HUES48 (cell line): Measurements from ENCODE around the gene FAM193A.
"Not testable (repeated sequence)": the region's sequence is repeated elsewhere in the genome, so short reads cannot be mapped to it uniquely, and the experiment has no call there.

Experiments used
- H3K27ac ChIP-seq: one replicate; pipeline ENCODE4 v1.7.0; 2013; ENCODE audit warnings: low read depth, low read length, inconsistent platforms
- H3K27me3 ChIP-seq: 2 replicates; pipeline ENCODE4 v1.6.1; 2013; ENCODE audit warnings: mild to moderate bottlenecking, low read length; ENCODE audit not compliant: control insufficient read depth, insufficient read depth
- H3K36me3 ChIP-seq: 2 replicates; pipeline ENCODE4 v1.6.1; 2013; ENCODE audit warnings: low read length; ENCODE audit not compliant: control insufficient read depth, insufficient read depth
- H3K4me1 ChIP-seq: 2 replicates; pipeline ENCODE4 v1.6.1; 2013; ENCODE audit warnings: mild to moderate bottlenecking, low read length; ENCODE audit not compliant: control insufficient read depth, insufficient read depth
- H3K4me3 ChIP-seq: 2 replicates; pipeline ENCODE4 v1.5.1; 2013; ENCODE audit warnings: mild to moderate bottlenecking, low read depth, low read length
- H3K9ac ChIP-seq: 2 replicates; pipeline ENCODE4 v1.6.1; 2013; ENCODE audit warnings: mild to moderate bottlenecking, low read depth, low read length, moderate library complexity
- H3K9me3 ChIP-seq: 2 replicates; pipeline ENCODE4 v1.6.1; 2013; ENCODE audit warnings: low read length; ENCODE audit not compliant: control insufficient read depth, insufficient read depth

FAM193A gene

DNA sequence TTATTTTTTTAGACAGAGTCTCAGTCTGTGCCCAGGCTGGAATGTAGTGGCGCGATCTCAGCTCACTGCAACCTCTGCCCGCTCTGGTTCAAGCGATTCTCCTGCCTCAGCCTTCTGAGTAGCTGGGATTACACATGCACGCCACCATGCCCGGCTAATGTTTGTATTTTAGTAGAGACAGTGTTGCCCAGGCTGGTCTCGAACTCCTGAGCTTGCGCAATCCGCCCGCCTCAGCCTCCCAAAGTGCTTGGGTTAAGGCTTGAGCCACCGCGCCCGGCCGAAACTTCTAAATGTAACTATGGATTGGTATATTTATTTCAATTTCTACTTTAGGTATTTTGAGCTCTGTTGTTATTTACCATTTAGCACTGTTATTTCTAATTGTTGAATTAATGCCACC, 79.4 kb downstream of the FAM193A start:
- no peak overlapping the region for H3K4me3 ChIP-seq
- no peaks in the 10 kb centered on the region for H3K27me3 ChIP-seq
- H3K9me3 ChIP-seq: no peaks in the 10 kb centered on the region
- peaks cover 20% of the 10 kb centered on the region for H3K4me1 ChIP-seq
- no peaks in the 10 kb centered on the region for H3K36me3 ChIP-seq
- H3K27ac ChIP-seq: no peak overlapping the region
- no peak overlapping the region for H3K9ac ChIP-seq

DNA sequence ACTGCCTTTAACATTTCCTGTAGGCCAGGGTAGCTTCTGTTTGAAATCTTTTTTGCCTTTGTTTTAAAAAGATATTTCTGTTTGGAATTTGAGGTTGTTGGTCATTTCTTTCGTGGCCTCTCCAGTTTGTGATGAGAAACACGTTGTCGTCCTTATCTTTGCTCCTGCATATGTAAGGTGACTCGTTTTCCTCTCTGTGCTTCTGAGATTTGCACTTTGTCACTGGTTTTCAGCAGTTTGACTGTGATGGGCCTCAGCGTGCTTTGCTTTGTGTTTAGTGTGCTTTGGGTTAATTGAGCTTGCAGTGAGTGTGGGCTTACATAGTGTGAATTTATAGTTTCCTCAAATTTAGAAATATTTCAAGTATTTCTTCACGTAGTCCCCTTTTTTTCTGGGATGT, 81.5 kb downstream of the FAM193A start:
- Histone ChIP-seq H3K4me1 (peaks cover 34% of the 10 kb centered on the region), H3K36me3 (no peaks in the 10 kb centered on the region), H3K27ac (peak overlapping the region; percentile 6), H3K9ac (no peak overlapping the region), H3K27me3 (no peaks in the 10 kb centered on the region), H3K4me3 (no peak overlapping the region), H3K9me3 (no peaks in the 10 kb centered on the region)

DNA sequence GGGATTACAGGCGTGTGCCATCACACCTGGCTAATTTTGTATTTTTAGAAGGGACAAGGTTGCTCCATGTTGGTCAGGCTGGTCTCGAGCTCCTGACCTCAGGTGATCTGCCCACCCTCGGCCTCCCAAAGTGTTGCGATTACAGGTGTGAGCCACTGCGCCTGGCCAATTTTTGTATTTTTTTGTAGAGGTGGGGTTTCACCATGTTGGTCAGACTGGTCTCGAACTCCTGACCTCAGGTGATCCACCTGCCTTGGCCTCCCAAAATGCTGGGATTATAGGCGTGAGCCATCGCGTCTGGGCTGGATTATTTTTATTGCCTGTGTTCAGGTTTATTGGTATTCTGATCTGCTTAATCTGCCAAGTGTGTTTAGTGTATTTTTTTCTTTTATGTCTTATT, 82.3 kb downstream of the FAM193A start:
- H3K9me3 ChIP-seq, H3K27me3 ChIP-seq, H3K27ac ChIP-seq, H3K9ac ChIP-seq, H3K4me3 ChIP-seq, H3K36me3 ChIP-seq: not testable (repeated sequence)
- peaks cover 35% of the 10 kb centered on the region for H3K4me1 ChIP-seq

DNA sequence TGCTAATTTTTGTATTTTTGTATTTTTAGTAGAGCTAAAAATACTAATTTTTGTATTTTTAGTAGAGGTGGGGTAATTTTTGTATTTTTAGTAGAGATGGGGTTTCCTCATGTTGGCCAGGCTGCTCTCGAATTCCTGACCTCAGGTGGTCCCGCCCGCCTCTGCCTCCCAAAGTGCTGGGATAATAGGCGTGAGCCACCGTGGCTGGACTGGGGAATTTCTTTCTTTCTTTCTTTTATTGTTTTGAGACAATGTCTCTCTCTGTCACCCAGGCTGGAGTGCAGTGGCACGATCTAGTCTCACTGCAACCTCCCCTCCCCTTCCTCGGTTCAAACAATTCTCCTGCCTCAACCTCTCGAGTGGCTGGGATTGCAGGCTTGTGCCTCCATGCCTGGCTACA, 83.0 kb downstream of the FAM193A start:
- no peaks in the 10 kb centered on the region for H3K27me3 ChIP-seq
- H3K9me3 ChIP-seq: no peaks in the 10 kb centered on the region
- H3K27ac ChIP-seq: peak overlapping the region; percentile 50
- H3K9ac ChIP-seq: no peak overlapping the region
- no peak overlapping the region for H3K4me3 ChIP-seq
- H3K36me3 ChIP-seq: no peaks in the 10 kb centered on the region
- peaks cover 35% of the 10 kb centered on the region for H3K4me1 ChIP-seq

DNA sequence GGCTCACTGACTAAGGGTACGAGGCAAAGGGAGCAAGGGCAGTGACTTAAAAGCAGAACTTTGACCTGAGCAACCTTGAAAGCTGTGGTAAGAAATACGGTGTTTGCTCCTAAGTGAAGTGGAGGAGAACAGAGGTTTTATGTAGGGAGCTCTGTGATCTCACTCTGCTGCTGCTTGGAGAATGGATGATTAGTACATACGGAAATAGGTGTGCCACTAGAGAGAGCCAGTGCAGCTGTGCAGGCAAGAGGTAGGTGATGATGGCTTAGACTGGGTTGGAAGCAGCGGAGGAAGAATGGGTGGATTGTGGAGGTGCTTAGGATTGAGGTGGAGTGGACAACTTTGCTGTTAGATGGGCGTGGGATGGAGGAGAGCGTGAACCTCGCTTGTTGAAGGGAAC, 85.0 kb downstream of the FAM193A start:
- no peak overlapping the region for H3K27ac ChIP-seq
- H3K27me3 ChIP-seq: no peaks in the 10 kb centered on the region

DNA sequence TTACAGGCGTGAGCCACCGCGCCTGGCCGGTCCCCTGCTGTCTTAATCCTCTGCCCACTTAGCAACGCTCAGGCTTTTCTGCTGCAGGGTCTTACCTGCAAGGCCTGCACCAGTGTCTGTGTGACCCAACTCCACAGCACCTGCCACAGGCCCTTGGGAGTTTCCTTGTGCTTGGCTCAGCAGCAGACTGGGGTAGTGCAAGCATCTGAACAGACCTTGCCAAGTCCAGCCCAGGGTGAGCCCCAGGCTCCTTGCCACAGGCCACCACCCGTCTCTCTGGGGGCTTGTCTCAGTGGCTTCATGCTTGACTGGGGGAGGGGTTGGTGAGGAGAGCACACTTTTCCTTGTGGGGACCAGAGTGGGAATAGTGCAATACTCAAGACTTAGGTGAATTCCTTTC, 87.0 kb downstream of the FAM193A start:
- Histone ChIP-seq H3K4me1 (peaks cover 30% of the 10 kb centered on the region), H3K36me3 (peaks cover 25% of the 10 kb centered on the region), H3K9me3 (no peaks in the 10 kb centered on the region), H3K4me3 (no peak overlapping the region), H3K9ac (no peak overlapping the region), H3K27ac (no peak overlapping the region), H3K27me3 (no peaks in the 10 kb centered on the region)

More for the DNA sequence above, 85.0 kb downstream of the FAM193A start:
- Histone ChIP-seq H3K4me3 (no peak overlapping the region), H3K4me1 (peaks cover 35% of the 10 kb centered on the region), H3K36me3 (peaks cover 13% of the 10 kb centered on the region), H3K9me3 (no peaks in the 10 kb centered on the region), H3K9ac (no peak overlapping the region)

DNA sequence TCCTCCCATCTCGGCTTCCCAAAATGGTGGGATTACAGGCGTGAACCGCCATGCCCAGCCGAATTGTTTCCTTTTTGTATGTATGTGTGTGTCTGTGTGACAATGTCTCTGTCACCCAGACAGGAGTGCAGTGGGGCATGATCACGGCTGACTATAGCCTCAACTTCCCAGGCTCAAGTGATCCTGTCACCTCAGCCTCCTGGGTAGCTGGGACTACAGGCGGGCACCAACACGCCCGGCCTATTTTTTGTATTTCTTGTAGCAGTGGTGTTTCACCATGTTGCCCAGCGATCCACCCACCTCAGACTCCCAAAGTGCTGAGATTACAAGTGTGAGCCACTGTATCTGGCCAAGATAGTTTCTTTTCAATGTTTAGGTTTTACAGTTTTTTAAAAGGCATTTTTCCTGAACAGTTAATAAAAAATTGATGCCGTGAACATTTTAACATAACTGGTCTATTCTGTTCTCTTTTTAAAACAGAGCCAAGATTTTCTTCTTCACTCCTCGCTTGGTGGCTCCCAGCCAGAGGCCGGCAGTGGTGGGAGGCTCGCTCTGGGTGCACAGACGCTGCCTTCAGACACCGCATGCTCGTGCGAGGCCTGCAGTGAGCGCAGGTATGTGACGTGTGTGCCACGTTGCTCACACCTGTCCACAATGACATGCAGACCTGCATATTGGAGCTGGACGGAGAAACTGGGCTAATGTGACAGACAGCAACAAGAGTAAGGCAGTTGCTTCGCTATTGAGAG, 88.5 kb downstream of the FAM193A start:
- no peak overlapping the region for H3K27ac ChIP-seq
- H3K9me3 ChIP-seq: no peaks in the 10 kb centered on the region
- H3K9ac ChIP-seq: no peak overlapping the region
- H3K27me3 ChIP-seq: no peaks in the 10 kb centered on the region
- no peak overlapping the region for H3K4me3 ChIP-seq
- H3K4me1 ChIP-seq: peaks cover 22% of the 10 kb centered on the region
- H3K36me3 ChIP-seq: peaks cover 34% of the 10 kb centered on the region

DNA sequence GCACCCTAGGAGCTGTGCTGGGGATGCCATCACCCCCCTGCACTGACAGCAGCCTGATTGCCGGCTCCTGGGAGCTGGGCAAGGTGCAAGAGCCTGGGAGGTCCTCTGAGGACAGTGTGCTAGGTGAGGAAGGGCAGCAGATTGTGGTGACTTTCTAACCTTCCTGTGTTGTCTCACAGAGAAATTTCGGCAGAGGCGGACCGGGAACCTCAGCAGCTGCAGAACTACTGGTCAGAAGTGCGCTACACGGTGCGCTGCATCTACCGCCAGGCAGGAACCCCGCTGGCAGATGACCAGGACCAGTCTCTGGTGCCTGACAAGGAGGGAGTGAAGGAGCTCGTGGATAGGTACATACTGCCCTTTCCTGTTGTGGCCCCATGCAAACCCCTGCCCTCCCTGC, 89.8 kb downstream of the FAM193A start:
- Histone ChIP-seq H3K4me1 (peaks cover 14% of the 10 kb centered on the region), H3K27me3 (no peaks in the 10 kb centered on the region), H3K4me3 (no peak overlapping the region), H3K36me3 (peaks cover 47% of the 10 kb centered on the region), H3K9ac (no peak overlapping the region), H3K9me3 (no peaks in the 10 kb centered on the region), H3K27ac (no peak overlapping the region)

DNA sequence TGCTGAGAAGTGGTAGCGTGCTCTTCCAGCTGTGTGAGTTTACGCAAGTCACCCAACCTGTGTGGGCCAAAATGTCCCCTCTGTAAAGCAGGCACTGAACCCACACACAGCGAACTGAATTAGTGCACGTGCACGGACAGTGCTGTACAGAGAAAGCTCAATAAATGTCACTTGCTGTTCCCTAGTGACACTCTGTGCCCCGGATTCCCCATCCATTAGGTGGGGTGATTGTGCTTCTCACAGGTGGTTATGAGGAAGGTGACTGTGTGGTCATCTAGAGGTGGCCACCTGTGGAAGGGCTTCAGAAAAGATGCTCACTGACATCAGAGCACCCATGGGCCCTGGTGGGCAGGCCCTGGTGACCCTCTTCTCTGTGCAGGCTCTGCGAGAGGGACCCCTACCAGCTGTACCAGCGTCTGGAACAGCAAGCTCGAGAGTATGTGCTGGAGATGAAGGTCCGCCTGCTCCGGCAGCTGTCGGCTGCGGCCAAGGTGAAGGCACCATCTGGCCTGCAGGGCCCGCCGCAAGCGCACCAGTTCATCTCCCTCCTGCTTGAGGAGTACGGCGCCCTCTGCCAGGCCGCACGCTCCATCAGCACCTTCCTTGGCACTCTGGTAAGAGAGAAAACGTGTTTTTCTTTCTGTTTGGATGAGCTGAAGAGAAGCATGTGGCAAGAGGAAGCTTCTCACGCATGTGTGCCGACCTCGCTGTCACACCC, 94.3 kb downstream of the FAM193A start:
- no peaks in the 10 kb centered on the region for H3K4me1 ChIP-seq
- H3K9me3 ChIP-seq: no peaks in the 10 kb centered on the region
- no peak overlapping the region for H3K27ac ChIP-seq
- H3K9ac ChIP-seq: no peak overlapping the region
- H3K36me3 ChIP-seq: peaks cover 65% of the 10 kb centered on the region
- H3K4me3 ChIP-seq: no peak overlapping the region
- H3K27me3 ChIP-seq: no peaks in the 10 kb centered on the region

DNA sequence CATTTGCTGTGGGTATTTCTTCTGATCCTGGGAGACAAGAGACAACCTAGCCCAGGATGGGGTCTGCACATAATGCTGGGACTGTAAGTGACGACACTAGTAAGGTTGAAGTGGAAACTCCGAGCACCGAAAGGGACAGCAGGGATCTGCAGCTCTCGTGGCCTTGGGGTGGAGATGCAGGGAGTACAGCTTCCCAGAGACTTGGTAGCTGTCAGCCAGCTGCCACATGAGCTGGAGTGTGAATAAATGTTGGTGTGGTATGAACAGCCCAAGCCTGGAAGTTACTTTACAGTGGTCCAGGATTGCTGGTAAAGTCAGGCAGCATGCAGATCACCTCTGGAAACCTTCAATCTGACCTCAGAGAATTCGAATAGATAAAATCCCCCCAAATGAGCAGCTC, 97.6 kb downstream of the FAM193A start:
- H3K9me3 ChIP-seq: no peaks in the 10 kb centered on the region

DNA sequence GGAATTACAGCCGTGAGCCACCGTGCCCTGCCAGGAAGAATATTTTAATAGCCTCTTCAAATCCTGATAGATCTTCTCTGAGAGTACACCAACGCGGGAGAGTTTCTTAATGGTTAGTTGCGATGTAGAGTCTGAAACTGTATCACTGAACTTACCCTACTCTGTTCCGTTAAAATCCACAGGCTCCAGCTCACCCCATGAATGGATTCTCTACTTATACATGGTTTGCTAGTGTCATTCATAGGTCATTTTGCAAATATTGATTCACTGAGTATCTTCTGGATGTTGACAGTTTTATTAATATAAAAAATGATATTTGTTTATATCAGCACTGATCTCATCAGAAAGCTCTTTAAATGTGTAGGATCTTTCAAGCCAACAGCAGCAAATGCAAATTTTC, 99.9 kb downstream of the FAM193A start:
- Histone ChIP-seq H3K27ac (no peak overlapping the region), H3K9me3 (no peaks in the 10 kb centered on the region), H3K9ac (no peak overlapping the region), H3K4me3 (no peak overlapping the region), H3K4me1 (no peaks in the 10 kb centered on the region), H3K36me3 (peaks cover 74% of the 10 kb centered on the region), H3K27me3 (no peaks in the 10 kb centered on the region)

More for the DNA sequence above, 97.6 kb downstream of the FAM193A start:
- Histone ChIP-seq H3K36me3 (peaks cover 75% of the 10 kb centered on the region), H3K27me3 (no peaks in the 10 kb centered on the region), H3K9ac (no peak overlapping the region), H3K4me3 (no peak overlapping the region), H3K27ac (no peak overlapping the region), H3K4me1 (no peaks in the 10 kb centered on the region)
